Measurements from ENCODE around the gene PARD6A.
"Not testable (repeated sequence)": the region's sequence is repeated elsewhere in the genome, so short reads cannot be mapped to it uniquely, and the experiment has no call there.

The PARD6A gene

GRCh38 chr16:67683767-67684166 lies 23.0 kb downstream of the PARD6A start:
- ATAC-seq = no peak
- no peak for TF ChIP-seq PPARA (CRISPR knock-in tag; IDR thresholded peaks at IDR 0.05; ENCODE audit: borderline replicate concordance)
- TF ChIP-seq RARB (CRISPR knock-in tag; IDR thresholded peaks at IDR 0.05) = no peak
- TF ChIP-seq ZFP3 (CRISPR knock-in tag; IDR thresholded peaks at IDR 0.05) = no peak
- TF ChIP-seq ISL1 (CRISPR knock-in tag; IDR thresholded peaks at IDR 0.05) = no peak

- TF ChIP-seq ZNF8 (CRISPR knock-in tag; IDR thresholded peaks at IDR 0.05) (no peak), TSHZ2 (CRISPR knock-in tag; IDR thresholded peaks at IDR 0.05) (no peak), PPARA (CRISPR knock-in tag; IDR thresholded peaks at IDR 0.05; ENCODE audit: borderline replicate concordance) (no peak), SNAI2 (CRISPR knock-in tag; IDR thresholded peaks at IDR 0.05) (no peak), ARNTL (CRISPR knock-in tag; IDR thresholded peaks at IDR 0.05; ENCODE audit: borderline replicate concordance, low read depth) (no peak), GLIS3 (CRISPR knock-in tag; IDR thresholded peaks at IDR 0.05) (no peak), ISL1 (CRISPR knock-in tag; IDR thresholded peaks at IDR 0.05) (no peak), ZNF565 (CRISPR knock-in tag; conservative IDR thresholded peaks at IDR 0.05; ENCODE audit: low read depth) (no peak), TOX (CRISPR knock-in tag; IDR thresholded peaks at IDR 0.05; ENCODE audit: borderline replicate concordance) (no peak), POU6F1 (CRISPR knock-in tag; IDR thresholded peaks at IDR 0.05; ENCODE audit: borderline replicate concordance, low read depth) (no peak), ZFP3 (CRISPR knock-in tag; IDR thresholded peaks at IDR 0.05) (no peak), BACH2 (CRISPR knock-in tag; IDR thresholded peaks at IDR 0.05; ENCODE audit: borderline replicate concordance) (no peak), TCF4 (CRISPR knock-in tag; IDR thresholded peaks at IDR 0.05; ENCODE audit: borderline replicate concordance) (no peak), CSDC2 (CRISPR knock-in tag; IDR thresholded peaks at IDR 0.05) (no peak), ZC3H10 (CRISPR knock-in tag; IDR thresholded peaks at IDR 0.05) (no peak), ZFP30 (CRISPR knock-in tag; IDR thresholded peaks at IDR 0.05) (no peak), OSR1 (CRISPR knock-in tag; IDR thresholded peaks at IDR 0.05) (no peak), RARB (CRISPR knock-in tag; IDR thresholded peaks at IDR 0.05) (no peak)
- TF ChIP-seq, protein P1, sequence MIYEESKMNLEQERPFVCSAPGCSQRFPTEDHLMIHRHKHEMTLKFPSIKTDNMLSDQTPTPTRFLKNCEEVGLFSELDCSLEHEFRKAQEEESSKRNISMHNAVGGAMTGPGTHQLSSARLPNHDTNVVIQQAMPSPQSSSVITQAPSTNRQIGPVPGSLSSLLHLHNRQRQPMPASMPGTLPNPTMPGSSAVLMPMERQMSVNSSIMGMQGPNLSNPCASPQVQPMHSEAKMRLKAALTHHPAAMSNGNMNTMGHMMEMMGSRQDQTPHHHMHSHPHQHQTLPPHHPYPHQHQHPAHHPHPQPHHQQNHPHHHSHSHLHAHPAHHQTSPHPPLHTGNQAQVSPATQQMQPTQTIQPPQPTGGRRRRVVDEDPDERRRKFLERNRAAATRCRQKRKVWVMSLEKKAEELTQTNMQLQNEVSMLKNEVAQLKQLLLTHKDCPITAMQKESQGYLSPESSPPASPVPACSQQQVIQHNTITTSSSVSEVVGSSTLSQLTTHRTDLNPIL (CRISPR knock-in tag; IDR thresholded peaks at IDR 0.05; ENCODE audit: low read depth) = no peak
- TF ChIP-seq, protein P2, sequence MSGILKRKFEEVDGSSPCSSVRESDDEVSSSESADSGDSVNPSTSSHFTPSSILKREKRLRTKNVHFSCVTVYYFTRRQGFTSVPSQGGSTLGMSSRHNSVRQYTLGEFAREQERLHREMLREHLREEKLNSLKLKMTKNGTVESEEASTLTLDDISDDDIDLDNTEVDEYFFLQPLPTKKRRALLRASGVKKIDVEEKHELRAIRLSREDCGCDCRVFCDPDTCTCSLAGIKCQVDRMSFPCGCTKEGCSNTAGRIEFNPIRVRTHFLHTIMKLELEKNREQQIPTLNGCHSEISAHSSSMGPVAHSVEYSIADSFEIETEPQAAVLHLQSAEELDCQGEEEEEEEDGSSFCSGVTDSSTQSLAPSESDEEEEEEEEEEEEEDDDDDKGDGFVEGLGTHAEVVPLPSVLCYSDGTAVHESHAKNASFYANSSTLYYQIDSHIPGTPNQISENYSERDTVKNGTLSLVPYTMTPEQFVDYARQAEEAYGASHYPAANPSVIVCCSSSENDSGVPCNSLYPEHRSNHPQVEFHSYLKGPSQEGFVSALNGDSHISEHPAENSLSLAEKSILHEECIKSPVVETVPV (CRISPR knock-in tag; IDR thresholded peaks at IDR 0.05) = no peak
- ATAC-seq = no peak
These were observed 24.8 kb downstream of the PARD6A start for GRCh38 chr16:67685388-67686112.

DNA sequence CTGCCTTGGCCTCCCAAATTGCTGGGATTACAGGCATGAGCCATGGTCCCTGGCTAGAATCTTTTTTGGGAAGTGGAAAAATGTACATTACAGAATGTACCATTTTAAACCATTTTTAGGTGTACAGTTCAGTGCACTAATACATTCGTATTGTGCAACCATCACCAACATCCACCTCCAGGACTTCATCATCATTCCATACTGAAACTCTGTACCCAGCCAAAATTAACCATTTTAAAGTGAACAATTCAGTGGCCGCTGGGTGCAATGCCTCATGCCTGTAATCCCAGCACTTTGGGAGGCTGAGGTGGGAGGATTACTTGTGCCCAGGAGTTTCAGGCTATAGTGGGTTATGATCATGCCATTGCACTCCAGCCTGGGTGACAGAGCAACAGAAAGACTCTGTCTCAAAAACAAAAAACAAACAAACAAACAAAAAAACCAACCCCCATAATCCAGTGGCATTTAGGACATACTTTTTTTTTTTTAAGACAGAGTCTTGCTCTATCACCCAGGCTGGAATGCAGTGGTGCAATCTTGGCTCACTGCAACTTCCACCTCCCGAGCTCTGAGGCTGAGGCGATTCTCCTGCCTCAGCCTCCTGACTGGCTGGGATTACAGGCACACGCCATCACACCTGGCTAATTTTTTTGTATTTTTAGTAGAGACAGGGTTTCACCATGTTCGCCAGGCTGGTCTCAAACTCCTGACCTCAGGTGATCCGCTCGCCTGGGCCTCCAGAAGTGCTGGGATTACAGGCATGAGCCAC lies 32.9 kb downstream of the PARD6A start:
- not testable (repeated sequence) for ATAC-seq

DNA sequence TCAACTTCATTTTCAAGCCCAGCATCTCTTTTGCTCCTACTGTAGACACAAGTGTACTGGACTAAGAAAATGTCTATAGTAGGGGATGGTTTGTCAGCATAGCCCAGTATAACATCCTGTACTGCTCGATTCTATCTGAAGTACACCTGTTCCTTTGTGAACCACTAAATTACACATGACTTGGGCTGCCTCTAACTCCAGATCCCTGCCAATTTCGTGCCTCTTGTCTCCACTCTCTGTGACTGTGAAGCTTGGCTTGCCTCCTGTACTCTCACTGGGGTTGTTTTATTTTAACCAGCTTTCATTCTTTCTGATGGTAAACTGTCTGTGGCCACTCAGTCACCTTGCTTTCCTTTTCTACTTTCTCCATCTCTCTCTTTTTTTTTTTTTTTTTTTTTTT lies 33.9 kb downstream of the PARD6A start:
- no peak for ATAC-seq
- TF ChIP-seq ZNF565 (CRISPR knock-in tag; conservative IDR thresholded peaks at IDR 0.05; ENCODE audit: low read depth) (no peak), ZFP30 (CRISPR knock-in tag; IDR thresholded peaks at IDR 0.05) (no peak), SNAI2 (CRISPR knock-in tag; IDR thresholded peaks at IDR 0.05) (no peak), PATZ1 (CRISPR knock-in tag; IDR thresholded peaks at IDR 0.05; ENCODE audit: borderline replicate concordance) (no peak), ZFP3 (CRISPR knock-in tag; IDR thresholded peaks at IDR 0.05) (no peak), POU6F1 (CRISPR knock-in tag; IDR thresholded peaks at IDR 0.05; ENCODE audit: borderline replicate concordance, low read depth) (no peak), ESRRG (CRISPR knock-in tag; IDR thresholded peaks at IDR 0.05) (no peak), BACH2 (CRISPR knock-in tag; IDR thresholded peaks at IDR 0.05; ENCODE audit: borderline replicate concordance) (no peak)
- TF ChIP-seq, protein P2 (CRISPR knock-in tag; IDR thresholded peaks at IDR 0.05) = no peak

Data from SK-N-SH treated with all-trans-retinoic acid at 6 μM for 48 hours (cell line).